Measurements from ENCODE around the gene TASP1.

- no peak for TF ChIP-seq RAD21 (conservative IDR thresholded peaks at IDR 0.05)
- no peak for TF ChIP-seq CTCF (IDR thresholded peaks at IDR 0.05; ENCODE audit: poor library complexity, severe bottlenecking)
- TF ChIP-seq SMC3 (conservative IDR thresholded peaks at IDR 0.05; ENCODE audit: poor library complexity) = no peak
- no peak for TF ChIP-seq EZH2 (IDR thresholded peaks at IDR 0.05; ENCODE audit: borderline replicate concordance, insufficient read depth, low read length, poor library complexity, severe bottlenecking)
- TF ChIP-seq EP300 (conservative IDR thresholded peaks at IDR 0.05; ENCODE audit: poor library complexity, severe bottlenecking) = no peak
- no peak for TF ChIP-seq POLR2AphosphoS5 (IDR thresholded peaks at IDR 0.05)
- TF ChIP-seq REST (IDR thresholded peaks at IDR 0.05; ENCODE audit: borderline replicate concordance) = no peak
Observed at GRCh38 chr20:13611611-13612125, 27.1 kb downstream of the TASP1 start.

Measured in neural cell (in vitro differentiated cells).